ENCODE measurements around the gene TRNT1. TPM values are rescaled to one million over a fixed set of nuclear protein-coding genes. Genes with fewer than 3 reads are reported as not detected.

Gene TRNT1
- total and polyA plus RNA-seq, 4 donors: 10.0 to 37.6 (median 16.5) TPM

- Histone ChIP-seq H3K27me3 (ENCODE audit: control insufficient read depth in 3 of 3, insufficient read depth in 3 of 3, low read length in 2 of 3) (no peaks in the 10 kb centered on the region), H3K4me1 (ENCODE audit: control insufficient read depth in 5 of 5, insufficient read depth in 5 of 5, low read length in 5 of 5) (no peaks in the 10 kb centered on the region), H3K27ac (ENCODE audit: low read depth in 1 of 2, low read length in 1 of 2) (no peak overlapping the region), H3K9me3 (ENCODE audit: control insufficient read depth in 4 of 4, insufficient read depth in 3 of 4, low read length in 3 of 4) (no peaks in the 10 kb centered on the region), H3K36me3 (ENCODE audit: control insufficient read depth in 4 of 4, insufficient read depth in 4 of 4, low read length in 4 of 4) (no peaks in the 10 kb centered on the region), H3K4me3 (no peak overlapping the region), H3K9ac (ENCODE audit: insufficient read depth in 1 of 2, low read length in 2 of 2) (no peak overlapping the region)
- no peak for DNase-seq
- WGBS, 2 donors: 83 to 85% methylated on average over 6 of the region's 6 CpGs
- TF ChIP-seq CTCF (IDR thresholded peaks at IDR 0.05; ENCODE audit: control extremely low read depth, extremely low read depth): no peak
- no peak for ATAC-seq (ENCODE audit: insufficient read depth, low FRiP score)
Measured at GRCh38 chr3:3101660-3102458, 24.9 kb upstream of the TRNT1 start.

- no peak overlapping the region for H3K4me3 ChIP-seq
- DNase-seq: no peak
- no peaks in the 10 kb centered on the region for H3K4me1 ChIP-seq (ENCODE audit: control insufficient read depth in 5 of 5, insufficient read depth in 5 of 5, low read length in 5 of 5)
- ATAC-seq (ENCODE audit: insufficient read depth, low FRiP score): no peak
- H3K9ac ChIP-seq (ENCODE audit: insufficient read depth in 1 of 2, low read length in 2 of 2): no peak overlapping the region
- 92 to 96% methylated on average over 6 of the region's 6 CpGs for WGBS, 2 donors
- H3K36me3 ChIP-seq (ENCODE audit: control insufficient read depth in 4 of 4, insufficient read depth in 4 of 4, low read length in 4 of 4): no peaks in the 10 kb centered on the region
- no peak for TF ChIP-seq CTCF (IDR thresholded peaks at IDR 0.05; ENCODE audit: control extremely low read depth, extremely low read depth)
- H3K27ac ChIP-seq (ENCODE audit: low read depth in 1 of 2, low read length in 1 of 2): no peak overlapping the region
- no peaks in the 10 kb centered on the region for H3K27me3 ChIP-seq (ENCODE audit: control insufficient read depth in 3 of 3, insufficient read depth in 3 of 3, low read length in 2 of 3)
- no peaks in the 10 kb centered on the region for H3K9me3 ChIP-seq (ENCODE audit: control insufficient read depth in 4 of 4, insufficient read depth in 3 of 4, low read length in 3 of 4)
Measured at GRCh38 chr3:3102751-3103150, 24.0 kb upstream of the TRNT1 start.

GRCh38 chr3:3105246-3105645 is 21.5 kb upstream of the TRNT1 start:
- no peak for ATAC-seq (ENCODE audit: insufficient read depth, low FRiP score)
- 93 to 94% methylated on average over 3 of the region's 3 CpGs for WGBS, 2 donors
- Histone ChIP-seq H3K4me1 (ENCODE audit: control insufficient read depth in 5 of 5, insufficient read depth in 5 of 5, low read length in 5 of 5) (peaks cover 0 to 3% (median 0%) of the 10 kb centered on the region in 5 donors), H3K27me3 (ENCODE audit: control insufficient read depth in 3 of 3, insufficient read depth in 3 of 3, low read length in 2 of 3) (no peaks in the 10 kb centered on the region), H3K9ac (ENCODE audit: insufficient read depth in 1 of 2, low read length in 2 of 2) (no peak overlapping the region), H3K36me3 (ENCODE audit: control insufficient read depth in 4 of 4, insufficient read depth in 4 of 4, low read length in 4 of 4) (no peaks in the 10 kb centered on the region), H3K4me3 (no peak overlapping the region), H3K9me3 (ENCODE audit: control insufficient read depth in 4 of 4, insufficient read depth in 3 of 4, low read length in 3 of 4) (no peaks in the 10 kb centered on the region), H3K27ac (ENCODE audit: low read depth in 1 of 2, low read length in 1 of 2) (no peak overlapping the region)
- no peak for DNase-seq
- TF ChIP-seq CTCF (IDR thresholded peaks at IDR 0.05; ENCODE audit: control extremely low read depth, extremely low read depth): no peak
